MM.1S (cell line): ENCODE measurements around the gene STK17B.
A peak's percentile ranks its signal among the peaks of the same experiment; 100 is the strongest.

Experiments
- DNase-seq: peaks from one replicate; pipeline ENCODE4 v3.0.0-alpha.2; 2015
- H2AFZ ChIP-seq: fragments of 300-600 bp; sonication (generic); 2 replicates; pipeline ENCODE4 v1.6.0; 2016; ENCODE audit warnings: antibody characterized with exemption, low read length
- H3F3A ChIP-seq: fragments of 300-600 bp; sonication (generic); 2 replicates; pipeline ENCODE4 v1.6.1; 2016; ENCODE audit warnings: mild to moderate bottlenecking, antibody characterized with exemption, low read length, moderate library complexity, mixed read lengths; ENCODE audit not compliant: insufficient read depth
- H3K27ac ChIP-seq: fragments of 300-600 bp; sonication (generic); 2 replicates; pipeline ENCODE4 v1.5.1; 2016; ENCODE audit warnings: mild to moderate bottlenecking, low read length
- H3K27me3 ChIP-seq: fragments of 300-600 bp; sonication (generic); replicated peaks from 2 replicates; pipeline ENCODE4 v1.6.0; 2016; ENCODE audit warnings: low read length; ENCODE audit not compliant: insufficient read depth
- H3K36me3 ChIP-seq: fragments of 300-600 bp; sonication (generic); replicated peaks from 2 replicates; pipeline ENCODE4 v1.6.1; 2016; ENCODE audit warnings: mild to moderate bottlenecking, low read length, mixed read lengths; ENCODE audit not compliant: insufficient read depth
- H3K4me1 ChIP-seq: fragments of 300-600 bp; sonication (generic); 2 replicates; pipeline ENCODE4 v1.6.1; 2016; ENCODE audit warnings: low read length, mixed read lengths
- H3K4me2 ChIP-seq: fragments of 300-600 bp; sonication (generic); 2 replicates; pipeline ENCODE4 v1.6.0; 2016; ENCODE audit warnings: low read depth, low read length
- H3K4me3 ChIP-seq: fragments of 300-600 bp; sonication (generic); 2 replicates; pipeline ENCODE4 v1.5.1; 2016; ENCODE audit warnings: low read length, mixed read lengths
- H3K79me2 ChIP-seq: fragments of 300-600 bp; sonication (generic); 2 replicates; pipeline ENCODE4 v1.6.1; 2016; ENCODE audit warnings: mixed run types, low read length, mixed read lengths
- H3K9ac ChIP-seq: fragments of 300-600 bp; sonication (generic); 2 replicates; pipeline ENCODE4 v1.6.1; 2016; ENCODE audit warnings: low read length, mixed read lengths
- H3K9me2 ChIP-seq: fragments of 300-600 bp; sonication (generic); replicated peaks from 2 replicates; pipeline ENCODE4 v1.6.1; 2016; ENCODE audit warnings: mild to moderate bottlenecking, low read length, mixed read lengths; ENCODE audit not compliant: insufficient read depth
- H3K9me3 ChIP-seq: fragments of 300-600 bp; sonication (generic); replicated peaks from 2 replicates; pipeline ENCODE4 v1.6.1; 2016; ENCODE audit warnings: mild to moderate bottlenecking, low read length, mixed read lengths; ENCODE audit not compliant: insufficient read depth
- H4K20me1 ChIP-seq: fragments of 300-600 bp; sonication (generic); 2 replicates; pipeline ENCODE4 v1.6.1; 2016; ENCODE audit warnings: mild to moderate bottlenecking, low read length, moderate library complexity, mixed read lengths; ENCODE audit not compliant: insufficient read depth
- EZH2 ChIP-seq: fragments of 300-600 bp; sonication (generic); optimal IDR thresholded peaks from 2 replicates; pipeline ENCODE3; 2017; ENCODE audit warnings: low read depth, mild to moderate bottlenecking, antibody characterized with exemption, low read length, mixed read lengths
- EZH2phosphoT487 ChIP-seq: fragments of 300-600 bp; sonication (generic); IDR thresholded peaks from 2 replicates; pipeline ENCODE4 v1.6.1; 2018; ENCODE audit warnings: antibody characterized with exemption, low read length
- TF ChIP-seq, protein P1 (sequence below): fragments of 300-600 bp; sonication (generic); IDR thresholded peaks from 2 replicates; pipeline ENCODE4 v1.5.1; 2016; ENCODE audit warnings: antibody characterized with exemption, low read length, mixed read lengths

Gene STK17B

DNA sequence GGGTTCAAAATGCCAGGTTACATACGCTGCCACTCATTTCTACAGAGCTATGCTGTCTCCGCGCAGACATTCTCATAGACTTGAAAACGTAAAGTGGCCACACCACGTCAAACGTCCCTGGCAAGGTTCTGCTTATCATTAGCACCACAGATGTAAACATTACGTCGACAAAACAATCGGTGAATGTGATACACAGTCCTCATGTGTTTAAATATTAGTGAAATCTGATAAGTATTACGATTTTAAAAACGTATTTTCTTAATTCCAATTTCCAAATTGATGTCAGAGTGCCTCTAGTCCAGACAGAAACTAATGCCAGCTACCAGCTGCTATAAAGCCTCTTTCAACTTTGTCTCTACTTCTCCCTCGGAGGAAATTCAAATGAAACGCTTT is 1.2 kb downstream of the STK17B start:
- no peaks in the 10 kb centered on the region for H3K9me3 ChIP-seq
- no peaks in the 10 kb centered on the region for H3K9me2 ChIP-seq
- H3K9ac ChIP-seq, result peak overlapping the region; percentile 99
- peaks cover 97% of the 10 kb centered on the region for H3K79me2 ChIP-seq
- DNase-seq, result peak; percentile 69
- H3K27ac ChIP-seq, result peak overlapping the region; percentile 93
- H3K36me3 ChIP-seq, result peaks cover 15% of the 10 kb centered on the region
- no peak overlapping the region for H2AFZ ChIP-seq
- peaks cover 60% of the 10 kb centered on the region for H3F3A ChIP-seq
- TF ChIP-seq EZH2, result no peak
- H3K27me3 ChIP-seq, result no peaks in the 10 kb centered on the region
- peak overlapping the region; percentile 92 for H3K4me3 ChIP-seq
- H3K4me1 ChIP-seq, result peaks cover 42% of the 10 kb centered on the region
- H3K4me2 ChIP-seq, result peak overlapping the region; percentile 71
- H4K20me1 ChIP-seq, result peaks cover 44% of the 10 kb centered on the region

GRCh38 chr2:196169516-196169915 is 1.9 kb downstream of the STK17B start:
- Histone ChIP-seq H3K36me3 (peaks cover 15% of the 10 kb centered on the region), H3K4me3 (peak overlapping the region; percentile 92), H3K79me2 (peaks cover 97% of the 10 kb centered on the region), H3K9me2 (no peaks in the 10 kb centered on the region), H3K4me1 (peaks cover 35% of the 10 kb centered on the region), H3K27ac (peak overlapping the region; percentile 93), H3K9ac (peak overlapping the region; percentile 99), H3K9me3 (no peaks in the 10 kb centered on the region), H4K20me1 (peaks cover 51% of the 10 kb centered on the region), H3F3A (peaks cover 64% of the 10 kb centered on the region), H2AFZ (no peak overlapping the region), H3K27me3 (no peaks in the 10 kb centered on the region), H3K4me2 (peak overlapping the region; percentile 71)
- DNase-seq, result no peak
- TF ChIP-seq, protein P1, sequence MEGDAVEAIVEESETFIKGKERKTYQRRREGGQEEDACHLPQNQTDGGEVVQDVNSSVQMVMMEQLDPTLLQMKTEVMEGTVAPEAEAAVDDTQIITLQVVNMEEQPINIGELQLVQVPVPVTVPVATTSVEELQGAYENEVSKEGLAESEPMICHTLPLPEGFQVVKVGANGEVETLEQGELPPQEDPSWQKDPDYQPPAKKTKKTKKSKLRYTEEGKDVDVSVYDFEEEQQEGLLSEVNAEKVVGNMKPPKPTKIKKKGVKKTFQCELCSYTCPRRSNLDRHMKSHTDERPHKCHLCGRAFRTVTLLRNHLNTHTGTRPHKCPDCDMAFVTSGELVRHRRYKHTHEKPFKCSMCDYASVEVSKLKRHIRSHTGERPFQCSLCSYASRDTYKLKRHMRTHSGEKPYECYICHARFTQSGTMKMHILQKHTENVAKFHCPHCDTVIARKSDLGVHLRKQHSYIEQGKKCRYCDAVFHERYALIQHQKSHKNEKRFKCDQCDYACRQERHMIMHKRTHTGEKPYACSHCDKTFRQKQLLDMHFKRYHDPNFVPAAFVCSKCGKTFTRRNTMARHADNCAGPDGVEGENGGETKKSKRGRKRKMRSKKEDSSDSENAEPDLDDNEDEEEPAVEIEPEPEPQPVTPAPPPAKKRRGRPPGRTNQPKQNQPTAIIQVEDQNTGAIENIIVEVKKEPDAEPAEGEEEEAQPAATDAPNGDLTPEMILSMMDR, result no peak
- TF ChIP-seq EZH2phosphoT487 (no peak), EZH2 (no peak)

GRCh38 chr2:196168181-196168580 is 3.2 kb downstream of the STK17B start:
- Histone ChIP-seq H3K27me3 (no peaks in the 10 kb centered on the region), H3K36me3 (peaks cover 19% of the 10 kb centered on the region), H3K4me3 (peak overlapping the region; percentile 92), H3K4me1 (peaks cover 27% of the 10 kb centered on the region), H3F3A (peaks cover 76% of the 10 kb centered on the region), H2AFZ (no peak overlapping the region), H3K9me2 (no peaks in the 10 kb centered on the region), H3K4me2 (peak overlapping the region; percentile 71), H4K20me1 (peaks cover 54% of the 10 kb centered on the region), H3K9me3 (no peaks in the 10 kb centered on the region), H3K9ac (peak overlapping the region; percentile 99), H3K79me2 (peaks cover 97% of the 10 kb centered on the region), H3K27ac (peak overlapping the region; percentile 93; the same call in 1 of the 2 replicates)
- DNase-seq, result no peak
- no peak for TF ChIP-seq EZH2phosphoT487

DNA sequence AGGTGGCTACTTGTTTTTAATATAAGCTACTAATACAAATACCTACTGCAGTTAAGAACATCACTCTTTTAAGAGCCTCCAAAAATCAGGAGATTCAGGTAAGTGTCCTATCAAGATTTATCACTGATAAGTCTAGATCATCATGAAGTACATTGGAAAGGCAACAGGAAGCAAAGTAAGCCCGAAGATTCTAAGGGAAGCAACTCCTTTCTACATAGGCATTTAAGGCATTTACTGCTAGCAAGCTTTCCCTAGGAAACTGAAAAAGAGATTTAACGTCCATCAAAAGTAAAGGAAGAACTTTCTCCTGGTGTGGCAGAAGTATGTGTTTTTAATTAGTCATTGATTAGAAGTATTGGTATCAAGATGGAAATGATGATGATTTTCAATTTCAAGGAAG is 3.7 kb downstream of the STK17B start:
- Histone ChIP-seq H3K27ac (peak overlapping the region; percentile 93; the same call in 1 of the 2 replicates), H4K20me1 (peaks cover 54% of the 10 kb centered on the region), H3K4me2 (peak overlapping the region; percentile 71)

More for the DNA sequence above, 3.7 kb downstream of the STK17B start:
- peaks cover 22% of the 10 kb centered on the region for H3K36me3 ChIP-seq
- no peak overlapping the region for H2AFZ ChIP-seq
- peaks cover 26% of the 10 kb centered on the region for H3K4me1 ChIP-seq
- peak overlapping the region; percentile 99 for H3K9ac ChIP-seq
- DNase-seq, result no peak
- TF ChIP-seq EZH2phosphoT487 (no peak), EZH2 (no peak)
- TF ChIP-seq, protein P1, result no peak
- no peaks in the 10 kb centered on the region for H3K27me3 ChIP-seq
- no peaks in the 10 kb centered on the region for H3K9me2 ChIP-seq
- peaks cover 97% of the 10 kb centered on the region for H3K79me2 ChIP-seq
- H3K9me3 ChIP-seq, result no peaks in the 10 kb centered on the region
- H3K4me3 ChIP-seq, result peak overlapping the region; percentile 92
- H3F3A ChIP-seq, result peaks cover 76% of the 10 kb centered on the region
